HG03060 (cell line): Measurements from ENCODE around the gene ADPRHL1.
"Not testable (repeated sequence)": the region's sequence is repeated elsewhere in the genome, so short reads cannot be mapped to it uniquely, and the experiment has no call there.

Experiments used
- ATAC-seq: cut with Tn5 transposase; IDR thresholded peaks from one replicate; pipeline ENCODE4 v1.9.1; 2021; ENCODE audit warnings: low read depth, moderate number of reproducible peaks; ENCODE audit not compliant: unreplicated experiment

Gene ADPRHL1

GRCh38 chr13:113483081-113483480 lies 29.8 kb upstream of the ADPRHL1 start:
- ATAC-seq, result no peak

DNA sequence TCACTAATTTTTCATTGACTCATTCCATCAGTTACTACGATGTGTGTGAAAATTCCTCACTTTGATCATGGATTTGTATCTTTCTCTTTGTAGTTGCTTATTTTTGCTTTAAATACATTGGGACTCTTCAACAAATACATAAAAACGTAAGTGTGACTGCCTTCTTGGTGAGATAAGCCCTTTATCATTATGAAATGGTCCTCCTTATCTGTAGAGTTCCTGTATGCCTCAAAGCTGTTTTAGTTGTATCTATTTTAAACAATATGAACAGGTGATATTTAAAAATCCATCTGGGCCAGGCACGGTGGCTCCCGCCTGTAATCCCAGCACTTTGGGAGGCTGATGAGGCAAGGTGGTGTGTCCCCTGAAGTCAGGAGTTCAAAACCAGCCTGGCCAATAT lies 25.9 kb upstream of the ADPRHL1 start:
- no peak for ATAC-seq

DNA sequence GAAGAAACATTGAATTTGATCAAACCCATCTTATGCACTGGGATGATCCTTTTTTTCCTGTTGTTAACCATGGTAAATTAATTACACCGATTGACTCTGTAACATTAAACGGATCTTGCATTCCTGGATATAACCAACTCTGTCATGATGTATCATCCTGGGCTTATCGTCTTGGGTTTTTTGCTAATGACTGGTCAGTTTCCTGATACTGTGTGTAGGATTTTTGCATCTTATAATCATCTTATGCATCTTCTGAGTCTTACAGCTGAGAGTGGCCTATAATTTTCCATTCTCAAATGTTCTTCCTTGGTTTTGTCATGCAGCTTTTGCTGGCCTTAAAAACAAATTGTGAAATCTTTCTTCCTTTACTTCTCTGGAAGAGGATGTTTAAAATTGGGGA lies 24.4 kb upstream of the ADPRHL1 start:
- ATAC-seq, result no peak

GRCh38 chr13:113476811-113477210 lies 23.5 kb upstream of the ADPRHL1 start:
- ATAC-seq, result no peak

GRCh38 chr13:113475911-113476310 lies 22.6 kb upstream of the ADPRHL1 start:
- ATAC-seq, result no peak

DNA sequence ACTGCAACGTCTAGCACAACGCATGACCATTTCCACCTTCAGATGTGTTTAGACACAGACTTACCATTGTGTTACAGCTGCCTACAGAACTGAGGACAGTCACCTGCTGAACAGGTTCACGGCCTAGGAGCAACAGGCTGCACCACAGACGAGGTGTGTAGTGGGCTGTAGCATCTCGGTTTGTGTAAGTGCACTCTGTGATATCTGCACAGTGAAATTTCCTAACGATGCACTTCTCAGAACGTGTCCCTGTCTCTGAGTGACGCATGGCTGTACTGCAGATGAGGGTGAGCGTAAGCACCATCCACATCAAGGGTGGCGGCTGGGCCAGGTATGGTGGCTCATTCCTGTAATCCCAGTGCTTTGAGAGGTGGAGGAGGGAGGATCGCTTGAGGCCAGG lies 22.0 kb upstream of the ADPRHL1 start:
- ATAC-seq, result no peak

DNA sequence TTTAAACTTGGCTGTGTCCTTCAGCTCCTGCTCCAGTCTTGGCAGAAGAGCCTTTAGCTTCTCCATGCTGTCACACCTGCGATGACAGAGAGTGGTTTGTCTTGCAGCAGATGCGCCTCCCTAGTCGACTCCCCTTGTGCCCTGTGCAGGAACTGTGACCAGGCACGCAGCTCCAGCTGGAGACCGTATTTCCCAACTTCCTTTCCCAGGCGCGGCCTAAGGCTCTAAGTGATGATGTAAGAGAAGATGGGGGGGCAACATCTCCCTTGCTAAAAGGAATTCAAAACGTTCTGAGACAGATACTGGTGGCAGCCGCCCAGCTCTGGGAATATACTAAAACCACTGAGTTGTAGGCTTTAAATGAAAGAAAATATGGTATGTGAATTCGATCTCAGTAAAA lies 20.9 kb upstream of the ADPRHL1 start:
- no peak for ATAC-seq

GRCh38 chr13:113472355-113473025 lies 19.2 kb upstream of the ADPRHL1 start:
- ATAC-seq, result no peak

GRCh38 chr13:113471844-113472243 lies 18.6 kb upstream of the ADPRHL1 start:
- no peak for ATAC-seq

DNA sequence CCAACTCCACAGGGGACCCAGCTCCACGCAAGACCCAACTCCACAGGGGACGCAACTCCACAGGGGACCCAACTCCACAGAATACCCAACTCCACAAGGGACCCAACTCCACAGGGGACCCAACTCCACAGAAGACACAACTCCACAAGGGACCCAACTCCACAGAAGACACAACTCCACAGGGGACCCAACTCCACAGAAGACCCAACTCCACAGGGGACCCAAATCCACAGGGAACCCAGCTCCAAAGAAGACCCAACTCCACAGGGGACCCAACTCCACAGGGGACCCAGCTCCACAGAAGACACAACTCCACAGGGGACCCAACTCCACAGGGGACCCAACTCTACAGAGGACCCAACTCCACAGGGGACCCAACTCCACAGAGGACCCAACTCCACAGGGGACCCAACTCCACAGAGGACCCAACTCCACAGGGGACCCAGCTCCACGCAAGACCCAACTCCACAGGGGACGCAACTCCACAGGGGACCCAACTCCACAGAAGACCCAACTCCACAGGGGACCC lies 17.4 kb upstream of the ADPRHL1 start:
- ATAC-seq, result not testable (repeated sequence)

GRCh38 chr13:113470073-113470472 lies 16.8 kb upstream of the ADPRHL1 start:
- ATAC-seq, result no peak

- no peak for ATAC-seq
Measured at GRCh38 chr13:113469582-113469981, 16.3 kb upstream of the ADPRHL1 start.

- ATAC-seq, result no peak
Measured at GRCh38 chr13:113468472-113469201, 15.3 kb upstream of the ADPRHL1 start.

- no peak for ATAC-seq
Measured at GRCh38 chr13:113468029-113468428, 14.7 kb upstream of the ADPRHL1 start.

DNA sequence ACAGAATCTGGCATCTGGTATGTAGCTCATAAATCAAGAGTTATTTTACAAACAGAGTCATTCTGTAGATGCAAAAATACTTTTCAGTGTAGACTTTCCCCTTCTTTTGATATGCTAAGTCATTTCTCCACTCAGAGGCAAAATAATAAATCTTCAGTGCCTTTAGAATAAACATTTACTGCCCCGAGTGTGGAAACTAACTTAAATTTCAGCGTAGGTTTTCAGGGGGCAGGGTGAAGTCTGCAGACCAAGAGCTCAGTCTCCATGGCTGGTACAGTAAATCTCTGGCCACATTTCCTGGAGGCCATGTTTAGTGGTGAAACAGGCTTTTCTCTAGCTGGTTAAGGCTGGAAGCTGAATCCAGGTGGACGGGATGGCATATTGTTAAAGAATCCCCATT lies 13.1 kb upstream of the ADPRHL1 start:
- no peak for ATAC-seq

- ATAC-seq, result no peak
Measured at GRCh38 chr13:113465300-113465699, 12.0 kb upstream of the ADPRHL1 start.

GRCh38 chr13:113464476-113464875 lies 11.2 kb upstream of the ADPRHL1 start:
- ATAC-seq, result no peak

- no peak for ATAC-seq
Measured at GRCh38 chr13:113461022-113461751, 7.9 kb upstream of the ADPRHL1 start.

GRCh38 chr13:113460599-113460998 lies 7.3 kb upstream of the ADPRHL1 start:
- no peak for ATAC-seq

DNA sequence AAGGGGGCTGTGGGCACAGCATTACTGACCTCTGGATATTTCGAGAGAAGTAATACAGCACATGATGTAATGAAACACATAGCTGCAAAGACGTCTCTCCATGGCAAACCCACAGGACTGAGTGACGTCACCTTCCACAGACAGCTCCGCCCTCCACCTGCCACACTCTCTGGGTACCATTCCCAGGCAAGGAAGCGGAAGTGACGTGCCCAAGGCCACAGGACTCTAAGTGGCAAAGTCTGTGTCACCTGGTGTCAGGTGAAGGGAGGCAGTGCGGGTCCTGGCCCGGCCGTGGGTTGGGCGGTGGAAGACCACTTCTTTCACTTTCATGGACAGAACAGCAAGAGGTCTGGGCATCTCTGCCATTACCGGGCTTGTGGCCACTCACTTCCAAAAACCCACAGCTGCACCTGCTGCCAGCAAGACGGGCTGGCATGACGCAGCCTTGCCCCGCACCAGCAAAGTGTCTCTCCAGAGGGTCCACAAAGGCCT lies 6.8 kb upstream of the ADPRHL1 start:
- ATAC-seq, result no peak
